K562 (cell line): Measurements from ENCODE around the gene ABCG2. TPM values are rescaled to one million over a fixed set of nuclear protein-coding genes. Genes with fewer than 3 reads are reported as not detected.

Source experiments
- ATAC-seq: fragments of 200-7000 bp; cut with Tn5 transposase; 3 replicates; pipeline ENCODE4 v1.9.1; 2020; ENCODE audit warnings: moderate library complexity
- BruUV-seq: library from RNA; stranded (reverse); fragments of 400-500 nt; replicated peaks from 2 replicates; lab custom pipeline; 2021; lab: Mats Ljungman, UMichigan
- CTCF ChIA-PET: fragments of 300-600 bp; formaldehyde crosslinking; extraction: SDS; loops from one replicate; lab custom pipeline; 2021; ENCODE audit warnings: low intra/inter-chr PET ratio; lab: Yijun Ruan, JAX
- POLR2A ChIA-PET: fragments of 300-600, 350-650 bp; sonication (Branson Sonifier 250); formaldehyde crosslinking; extraction: SDS; loops from one replicate; lab custom pipeline; 2021; ENCODE audit warnings: antibody characterized with exemption, inconsistent platforms; lab: Yijun Ruan, JAX
- DNase-seq, 4 experiments: peaks; one replicate each; pipeline versions ENCODE4 v3.0.0 to v3.0.0-alpha.2; 2011 to 2018; ENCODE audit warnings: low spot score in 3 of 4, mixed read lengths in 3 of 4; ENCODE audit errors: extremely low read depth in 1 of 4
- FAIRE-seq: peaks from 2 replicates; lab custom pipeline; 2011; peaks lifted over from hg19 to GRCh38; lab: Jason Lieb, UNC
- H2AFZ ChIP-seq: 2 replicates; pipeline ENCODE4 v1.6.0; 2011; ENCODE audit warnings: low read depth, low read length, control low read depth, inconsistent platforms
- H3K27ac ChIP-seq: fragments of 200-600 bp; 3 replicates; pipeline ENCODE4 v1.8.0; 2011; ENCODE audit warnings: low read depth, mild to moderate bottlenecking, control low read depth, inconsistent platforms, low read length, moderate library complexity, mixed read lengths; ENCODE audit errors: extremely low read depth
- H3K27me3 ChIP-seq, 2 experiments: fragments of 300-600 bp in 1 of 2; 2 replicates in 1 of 2; 3 replicates in 1 of 2; pipeline versions ENCODE4 v1.6.0 to v1.8.0; 2011; ENCODE audit warnings: inconsistent platforms in 2 of 2, low read length in 2 of 2, mild to moderate bottlenecking in 1 of 2, mixed read lengths in 1 of 2, moderate library complexity in 1 of 2; ENCODE audit not compliant: control insufficient read depth in 2 of 2, insufficient read depth in 2 of 2
- H3K36me3 ChIP-seq: fragments of 300-600 bp; 3 replicates; pipeline ENCODE4 v1.8.0; 2011; ENCODE audit warnings: mild to moderate bottlenecking, low read length, inconsistent platforms; ENCODE audit not compliant: control insufficient read depth, insufficient read depth
- H3K4me1 ChIP-seq, 2 experiments: fragments of 200-600 bp in 1 of 2; replicated peaks in 1 of 2; 2 replicates in 1 of 2; 3 replicates in 1 of 2; pipeline versions ENCODE4 v1.5.1 to v1.8.0; 2011; ENCODE audit warnings: inconsistent platforms in 2 of 2, low read length in 2 of 2, mild to moderate bottlenecking in 1 of 2, mixed read lengths in 1 of 2, moderate library complexity in 1 of 2; ENCODE audit not compliant: control insufficient read depth in 2 of 2, insufficient read depth in 2 of 2
- H3K4me2 ChIP-seq: 2 replicates; pipeline ENCODE4 v1.6.1; 2011; ENCODE audit warnings: low read length, control low read depth, inconsistent platforms, mixed read lengths; ENCODE audit not compliant: insufficient read depth
- H3K4me3 ChIP-seq: fragments of 200-600 bp; sonication (generic), shearing (Covaris generic); 2 replicates; pipeline ENCODE4 v1.5.1; 2016; ENCODE audit warnings: control low read depth, inconsistent platforms
- H3K79me2 ChIP-seq: fragments of 200-600 bp; 3 replicates; pipeline ENCODE4 v1.8.0; 2011; ENCODE audit warnings: low read length, inconsistent platforms; ENCODE audit not compliant: control insufficient read depth, insufficient read depth
- H3K9ac ChIP-seq, 2 experiments: 2 replicates each; pipeline versions ENCODE4 v1.6.0 to v1.6.1; 2011; ENCODE audit warnings: low read depth in 2 of 2, low read length in 2 of 2, control low read depth in 1 of 2, inconsistent platforms in 1 of 2, mild to moderate bottlenecking in 1 of 2, mixed read lengths in 1 of 2; ENCODE audit not compliant: insufficient read depth in 1 of 2
- H3K9me1 ChIP-seq: one replicate; pipeline ENCODE4 v1.6.0; 2011; ENCODE audit warnings: inconsistent platforms, mild to moderate bottlenecking, low read length, moderate library complexity; ENCODE audit not compliant: control insufficient read depth, insufficient read depth
- H3K9me3 ChIP-seq: replicated peaks from 2 replicates; pipeline ENCODE4 v1.5.1; 2011; ENCODE audit warnings: low read depth, low read length, inconsistent platforms; ENCODE audit not compliant: control insufficient read depth, insufficient read depth
- H4K20me1 ChIP-seq: replicated peaks from 2 replicates; pipeline ENCODE4 v1.6.1; 2011; ENCODE audit warnings: low read length, inconsistent platforms, mixed read lengths; ENCODE audit not compliant: control insufficient read depth, insufficient read depth
- CBX2 ChIP-seq: fragments of 200-600 bp; sonication (generic); IDR thresholded peaks from one replicate; pipeline ENCODE4 v1.6.1; 2012; ENCODE audit warnings: mild to moderate bottlenecking, low read length, inconsistent platforms; ENCODE audit not compliant: insufficient read depth, poor library complexity, severe bottlenecking
- CBX3 ChIP-seq, 2 experiments: IDR thresholded peaks; 1 replicate in 1 of 2; 2 replicates in 1 of 2; pipeline ENCODE4 v1.6.1; 2012; ENCODE audit warnings: inconsistent platforms in 2 of 2, low read length in 2 of 2, borderline replicate concordance in 1 of 2, control low read depth in 1 of 2
- CHD1 ChIP-seq: fragments of 200-600 bp; sonication (generic); IDR thresholded peaks from one replicate; pipeline ENCODE4 v1.6.1; 2012; ENCODE audit warnings: mild to moderate bottlenecking, moderate library complexity, low read length, inconsistent platforms
- ELF2 ChIP-seq: fragments of 250-450 bp; sonication (Bioruptor Pico); IDR thresholded peaks from 2 replicates; pipeline ENCODE4 v1.5.0; 2021; ENCODE audit warnings: mild to moderate bottlenecking
- EP300 ChIP-seq: IDR thresholded peaks from 2 replicates; pipeline ENCODE4 v1.6.1; 2012; ENCODE audit warnings: low read length, improper control_type of control experiment
- KHSRP ChIP-seq: fragments of 450-650 bp; IDR thresholded peaks from 2 replicates; pipeline ENCODE4 v1.6.1; 2017
- KLF10 ChIP-seq: fragments of 250-450 bp; sonication (Bioruptor Pico); IDR thresholded peaks from 2 replicates; pipeline ENCODE4 v1.6.1; 2021; ENCODE audit warnings: matching md5 sums
- NR3C1 ChIP-seq: sonication (generic); formaldehyde crosslinking; IDR thresholded peaks from 2 replicates; pipeline ENCODE4 v1.8.1; 2022; ENCODE audit warnings: missing genetic modification reagents
- PCBP1 ChIP-seq: fragments of 200-400 bp; formaldehyde crosslinking; IDR thresholded peaks from 2 replicates; pipeline ENCODE4 v1.6.1; 2018; ENCODE audit warnings: mild to moderate bottlenecking, low read depth, low read length; ENCODE audit not compliant: poor library complexity, severe bottlenecking
- RBM17 ChIP-seq: fragments of 200-400 bp; formaldehyde crosslinking; IDR thresholded peaks from 2 replicates; pipeline ENCODE4 v1.6.1; 2017; ENCODE audit warnings: low read depth, mild to moderate bottlenecking, low read length, borderline replicate concordance
- TRIM24 ChIP-seq, 2 experiments: fragments of 450-650 bp; IDR thresholded peaks; 2 replicates each; pipeline ENCODE4 v1.6.1; 2016
- ZNF436 ChIP-seq: fragments of 250-450, 450-650 bp; sonication (Bioruptor Pico); formaldehyde crosslinking; IDR thresholded peaks from 2 replicates; pipeline ENCODE4 v1.7.0; 2020; ENCODE audit warnings: mild to moderate bottlenecking
- WGBS: fragments of 100-300 bp; shearing (Covaris generic); methylation state at CpG from one replicate; pipeline ENCODE4 v1.1.6; 2016; ENCODE audit warnings: low coverage, mixed read lengths; ENCODE audit not compliant: insufficient coverage; ENCODE audit errors: missing lambda C conversion rate; 5-methylcytosine and 5-hydroxymethylcytosine counted together
- in situ Hi-C: fragments of 300-500 bp; cut with MboI; formaldehyde crosslinking; loops from 4 replicates; pipeline ENCODE4 v1.15.0; 2018; ENCODE audit warnings: inconsistent platforms, mixed read lengths
- intact Hi-C: fragments of 100-400 bp; cut with micrococcal nuclease; formaldehyde crosslinking; loops from 2 replicates; pipeline ENCODE4 v1.14.2; 2022
- polyA plus RNA-seq, 8 experiments: library from polyadenylated mRNA; depleted of rRNA in 4 of 8; stranded (reverse) in 5 of 8; unstranded in 3 of 8; fragments of >200 nt; fragmentation: Nextera tagmentation in 2 of 8; fragmentation: Illumina TruSeq in 1 of 8; extraction: Ambion mirVana in 2 of 8; extraction: Trizol in 1 of 8; gene quantifications; 2 replicates each; pipeline versions ENCODE4 v1.2.1 to v1.2.3, GENCODE V29; 2011 to 2014; ENCODE audit warnings: inconsistent platforms in 1 of 8, missing spikeins in 1 of 8
- total RNA-seq, 7 experiments: library from RNA; depleted of rRNA in 6 of 7; stranded (reverse); fragments of >200 nt in 6 of 7; fragmentation: Illumina TruSeq in 2 of 7; extraction: Trizol in 2 of 7; gene quantifications; 2 replicates each; pipeline versions ENCODE4 v1.2.1 to v1.2.3, GENCODE V29; 2011 to 2021; ENCODE audit warnings: low replicate concordance in 1 of 7
- TF ChIP-seq, protein P1 (sequence below), 2 experiments: fragments of 250-450 bp in 1 of 2; fragments of 450-650 bp in 1 of 2; sonication (Bioruptor Pico) in 1 of 2; IDR thresholded peaks; 2 replicates each; pipeline versions ENCODE4 v1.6.1 to v1.8.0; 2016 to 2021; ENCODE audit warnings: mild to moderate bottlenecking in 2 of 2, moderate library complexity in 2 of 2, missing compliant biosample characterization in 1 of 2, missing genetic modification characterization in 1 of 2

Gene ABCG2
- total and polyA plus RNA-seq, 9 of the 15 experiments (the other 6 are each of a cell fraction or from before 2014, with no cell fraction given), result 0.01 to 0.36 (median 0.11) TPM; not detected in 4

DNA sequence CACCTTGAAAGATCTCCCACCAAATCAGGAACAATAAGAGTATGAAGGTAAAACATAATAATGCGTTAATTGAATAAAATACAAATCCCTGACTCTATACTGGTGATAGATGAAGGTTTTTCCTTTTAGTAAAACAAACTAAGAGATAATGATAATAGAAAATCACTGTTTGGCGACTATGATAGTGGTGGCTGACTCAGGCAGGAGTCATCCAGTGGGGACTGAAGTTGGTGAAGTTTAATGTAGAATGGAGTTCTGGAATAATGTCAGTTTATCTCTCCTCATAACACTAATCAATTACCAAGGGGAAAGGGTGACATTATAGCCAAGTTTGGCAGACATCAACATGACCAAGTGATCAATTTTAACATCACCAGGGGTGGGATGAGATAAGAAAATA, 21.3 kb downstream of the ABCG2 start:
- no peak overlapping the region for H3K27ac ChIP-seq
- FAIRE-seq, result no peak
- intact Hi-C loops, result no loop called here
- no peaks in the 10 kb centered on the region for H3K9me1 ChIP-seq
- no peak overlapping the region for H3K4me2 ChIP-seq
- DNase-seq, result no peak
- H3K9ac ChIP-seq, result no peak overlapping the region
- H3K4me3 ChIP-seq, result no peak overlapping the region
- CTCF ChIA-PET, result no interaction called here
- TF ChIP-seq KLF10 (CRISPR knock-in tag), result no peak
- TF ChIP-seq PCBP1, result no peak
- TF ChIP-seq EP300, result no peak
- TF ChIP-seq NR3C1 (CRISPR knock-in tag), result no peak
- TF ChIP-seq TRIM24 (IDR thresholded peaks at IDR 0.05), result no peak
- TF ChIP-seq ELF2, result no peak
- TF ChIP-seq CHD1, result no peak
- TF ChIP-seq CBX3 (IDR thresholded peaks at IDR 0.05; ENCODE audit: borderline replicate concordance in 1 of 2, low read length in 2 of 2), result no peak
- no peak for TF ChIP-seq ZNF436 (CRISPR knock-in tag)
- TF ChIP-seq, protein P1, sequence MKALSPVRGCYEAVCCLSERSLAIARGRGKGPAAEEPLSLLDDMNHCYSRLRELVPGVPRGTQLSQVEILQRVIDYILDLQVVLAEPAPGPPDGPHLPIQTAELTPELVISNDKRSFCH (CRISPR knock-in tag; IDR thresholded peaks at IDR 0.05), result no peak
- TF ChIP-seq, protein P1 (tag; IDR thresholded peaks at IDR 0.05), result no peak
- no peak for TF ChIP-seq RBM17
- no peak for TF ChIP-seq KHSRP
- no peak for TF ChIP-seq CBX2
- TF ChIP-seq, all 486 proteins: peak for 0
- Histone ChIP-seq H2AFZ (no peak overlapping the region), H3K79me2 (no peaks in the 10 kb centered on the region), H4K20me1 (no peaks in the 10 kb centered on the region), H3K9me3 (no peaks in the 10 kb centered on the region), H3K4me1 (no peaks in the 10 kb centered on the region), H3K36me3 (no peaks in the 10 kb centered on the region), H3K27me3 (peaks cover 7 to 12% of the 10 kb centered on the region in 2 experiments; a peak in 3 of 5 replicates)
- BruUV-seq, result no TSS peak
- WGBS, result 0% methylated on average over 2 of the region's 2 CpGs
- POLR2A ChIA-PET, result no interaction called here
- in situ Hi-C loops, result no loop called here
- no peak for ATAC-seq
